ENCODE data around the gene SMCO1. TPM values are rescaled to one million over a fixed set of nuclear protein-coding genes. Genes with fewer than 3 reads are reported as not detected.

SMCO1 gene
- total and polyA plus RNA-seq, 2 experiments from 2014 or later, result 0.45 to 2.3 TPM

- H3K4me3 ChIP-seq, result no peak overlapping the region
- DNase-seq (ENCODE audit: low read depth in 1 of 2, low spot score in 1 of 2), result no peak
- H3K9me3 ChIP-seq (ENCODE audit: low read depth), result peaks cover 3% of the 10 kb centered on the region
- H3K4me1 ChIP-seq (ENCODE audit: low read depth), result no peaks in the 10 kb centered on the region
- no peak overlapping the region for H3K27ac ChIP-seq
- no peaks in the 10 kb centered on the region for H3K36me3 ChIP-seq
- no peaks in the 10 kb centered on the region for H3K27me3 ChIP-seq
- TF ChIP-seq CTCF (IDR thresholded peaks at IDR 0.05; ENCODE audit: low read depth, low read length), result no peak
Observed at GRCh38 chr3:196519718-196520082, 4.6 kb upstream of the SMCO1 start.

GRCh38 chr3:196518966-196519717, 4.0 kb upstream of the SMCO1 start:
- Histone ChIP-seq H3K4me1 (ENCODE audit: low read depth) (peaks cover 3% of the 10 kb centered on the region), H3K27me3 (no peaks in the 10 kb centered on the region), H3K4me3 (no peak overlapping the region), H3K9me3 (ENCODE audit: low read depth) (peaks cover 3% of the 10 kb centered on the region), H3K27ac (no peak overlapping the region), H3K36me3 (no peaks in the 10 kb centered on the region)
- DNase-seq (ENCODE audit: low read depth in 1 of 2, low spot score in 1 of 2), result peak; percentile 55 to 79
- TF ChIP-seq CTCF (IDR thresholded peaks at IDR 0.05; ENCODE audit: low read depth, low read length), result peak; percentile 42

GRCh38 chr3:196517919-196518318, 2.8 kb upstream of the SMCO1 start:
- Histone ChIP-seq H3K27ac (no peak overlapping the region), H3K9me3 (ENCODE audit: low read depth) (peaks cover 3% of the 10 kb centered on the region), H3K4me1 (ENCODE audit: low read depth) (peaks cover 3% of the 10 kb centered on the region), H3K27me3 (no peaks in the 10 kb centered on the region), H3K36me3 (no peaks in the 10 kb centered on the region), H3K4me3 (no peak overlapping the region)
- TF ChIP-seq CTCF (IDR thresholded peaks at IDR 0.05; ENCODE audit: low read depth, low read length), result no peak
- peak in 1 of 2 donors; percentile 37 for DNase-seq (ENCODE audit: low read depth in 1 of 2, low spot score in 1 of 2)

GRCh38 chr3:196517162-196517800, 2.1 kb upstream of the SMCO1 start:
- no peak for DNase-seq (ENCODE audit: low read depth in 1 of 2, low spot score in 1 of 2)
- H3K27ac ChIP-seq, result no peak overlapping the region
- H3K4me1 ChIP-seq (ENCODE audit: low read depth), result peaks cover 3% of the 10 kb centered on the region
- H3K36me3 ChIP-seq, result no peaks in the 10 kb centered on the region
- peaks cover 3% of the 10 kb centered on the region for H3K9me3 ChIP-seq (ENCODE audit: low read depth)
- TF ChIP-seq CTCF (IDR thresholded peaks at IDR 0.05; ENCODE audit: low read depth, low read length), result no peak
- H3K4me3 ChIP-seq, result no peak overlapping the region
- H3K27me3 ChIP-seq, result no peaks in the 10 kb centered on the region

- Histone ChIP-seq H3K4me1 (ENCODE audit: low read depth) (peaks cover 3% of the 10 kb centered on the region), H3K36me3 (no peaks in the 10 kb centered on the region), H3K27ac (peak overlapping the region; percentile 86), H3K27me3 (no peaks in the 10 kb centered on the region), H3K4me3 (no peak overlapping the region), H3K9me3 (ENCODE audit: low read depth) (peaks cover under 1% of the 10 kb centered on the region)
- no peak for TF ChIP-seq CTCF (IDR thresholded peaks at IDR 0.05; ENCODE audit: low read depth, low read length)
- no peak for DNase-seq (ENCODE audit: low read depth in 1 of 2, low spot score in 1 of 2)
Observed at GRCh38 chr3:196514350-196514716, 813 bp downstream of the SMCO1 start.

Measured in cardiac muscle cell (in vitro differentiated cells and primary cell).